ENCODE measurements around the gene CAMK4. TPM values are rescaled to one million over a fixed set of nuclear protein-coding genes. Genes with fewer than 3 reads are reported as not detected.

The CAMK4 gene
- total RNA-seq, 4 donors from 2014 or later = 0.75 to 5.6 (median 4.7) TPM

- Histone ChIP-seq H3K36me3 (no peaks in the 10 kb centered on the region), H3K4me3 (no peak overlapping the region), H3K27me3 (no peaks in the 10 kb centered on the region), H3K4me1 (no peaks in the 10 kb centered on the region), H3K9me3 (no peaks in the 10 kb centered on the region), H3K27ac (no peak overlapping the region)
- no peak for TF ChIP-seq POLR2AphosphoS5 (IDR thresholded peaks at IDR 0.05)
- TF ChIP-seq POLR2A (IDR thresholded peaks at IDR 0.05) = no peak
- no peak for TF ChIP-seq EP300 (IDR thresholded peaks at IDR 0.05; ENCODE audit: low read depth)
- TF ChIP-seq CTCF (IDR thresholded peaks at IDR 0.05) = no peak
- intact Hi-C loops (cut with DNase I; ENCODE audit: low total_unique reads) = no loop called here
- DNase-seq = no peak
- in situ Hi-C loops (cut with MboI; ENCODE audit: low pct_ligation_motif_present in 1 of 4, low pct_unique_long_range_greater_than_20kb in 1 of 4, low sequenced_read_pairs in 3 of 4) = no loop called here
- 59 to 67% methylated on average over 1 of the region's 1 CpG for WGBS, 2 donors (ENCODE audit: low coverage in 1 of 2)
Measured at GRCh38 chr5:111243318-111243717, 19.1 kb downstream of the CAMK4 start.

GRCh38 chr5:111245654-111246053 lies 21.5 kb downstream of the CAMK4 start:
- in situ Hi-C loops (cut with MboI; ENCODE audit: low pct_ligation_motif_present in 1 of 4, low pct_unique_long_range_greater_than_20kb in 1 of 4, low sequenced_read_pairs in 3 of 4) (no loop called here), intact Hi-C loops (cut with DNase I; ENCODE audit: low total_unique reads) (no loop called here)
- no peak for TF ChIP-seq EP300 (IDR thresholded peaks at IDR 0.05; ENCODE audit: low read depth)
- no peak for TF ChIP-seq POLR2A (IDR thresholded peaks at IDR 0.05)
- TF ChIP-seq CTCF (IDR thresholded peaks at IDR 0.05) = no peak
- no peak for DNase-seq
- H3K9me3 ChIP-seq = no peaks in the 10 kb centered on the region
- H3K4me1 ChIP-seq = no peaks in the 10 kb centered on the region
- H3K27ac ChIP-seq = no peak overlapping the region
- H3K4me3 ChIP-seq = no peak overlapping the region
- WGBS, 2 donors (ENCODE audit: low coverage in 1 of 2) = 83 to 86% methylated on average over 2 of the region's 2 CpGs
- no peaks in the 10 kb centered on the region for H3K36me3 ChIP-seq
- H3K27me3 ChIP-seq = no peaks in the 10 kb centered on the region

- no peaks in the 10 kb centered on the region for H3K9me3 ChIP-seq
- H3K27ac ChIP-seq = no peak overlapping the region
- H3K27me3 ChIP-seq = no peaks in the 10 kb centered on the region
- TF ChIP-seq POLR2AphosphoS5 (IDR thresholded peaks at IDR 0.05) (no peak), EP300 (IDR thresholded peaks at IDR 0.05; ENCODE audit: low read depth) (no peak), CTCF (IDR thresholded peaks at IDR 0.05) (no peak), POLR2A (IDR thresholded peaks at IDR 0.05) (no peak)
- in situ Hi-C loops (cut with MboI; ENCODE audit: low pct_ligation_motif_present in 1 of 4, low pct_unique_long_range_greater_than_20kb in 1 of 4, low sequenced_read_pairs in 3 of 4) (no loop called here), intact Hi-C loops (cut with DNase I; ENCODE audit: low total_unique reads) (no loop called here)
- H3K36me3 ChIP-seq = no peaks in the 10 kb centered on the region
- H3K4me3 ChIP-seq = no peak overlapping the region
- DNase-seq = no peak
- 81 to 83% methylated on average over 1 of the region's 1 CpG for WGBS, 2 donors (ENCODE audit: low coverage in 1 of 2)
- H3K4me1 ChIP-seq = no peaks in the 10 kb centered on the region
Measured at GRCh38 chr5:111246459-111246858, 22.3 kb downstream of the CAMK4 start.

GRCh38 chr5:111248571-111248970 lies 24.4 kb downstream of the CAMK4 start:
- TF ChIP-seq POLR2A (IDR thresholded peaks at IDR 0.05) (no peak), POLR2AphosphoS5 (IDR thresholded peaks at IDR 0.05) (no peak), CTCF (IDR thresholded peaks at IDR 0.05) (no peak), EP300 (IDR thresholded peaks at IDR 0.05; ENCODE audit: low read depth) (no peak)
- Histone ChIP-seq H3K4me1 (no peaks in the 10 kb centered on the region), H3K27me3 (no peaks in the 10 kb centered on the region), H3K36me3 (no peaks in the 10 kb centered on the region), H3K27ac (no peak overlapping the region), H3K9me3 (no peaks in the 10 kb centered on the region), H3K4me3 (no peak overlapping the region)
- intact Hi-C loops (cut with DNase I; ENCODE audit: low total_unique reads) = no loop called here
- WGBS, 2 donors (ENCODE audit: low coverage in 1 of 2) = 77 to 94% methylated on average over 3 of the region's 3 CpGs
- DNase-seq = no peak
- in situ Hi-C loops (cut with MboI; ENCODE audit: low pct_ligation_motif_present in 1 of 4, low pct_unique_long_range_greater_than_20kb in 1 of 4, low sequenced_read_pairs in 3 of 4) = no loop called here

All from transverse colon (tissue), 4 donors.